Amygdala (tissue), 56 donors: ENCODE results near the gene FGD2.

Source experiments
- DNase-seq, 56 donors: peaks; one replicate each; lab custom pipeline; 2025; lab: John Stamatoyannopoulos, UW

Gene FGD2

DNA sequence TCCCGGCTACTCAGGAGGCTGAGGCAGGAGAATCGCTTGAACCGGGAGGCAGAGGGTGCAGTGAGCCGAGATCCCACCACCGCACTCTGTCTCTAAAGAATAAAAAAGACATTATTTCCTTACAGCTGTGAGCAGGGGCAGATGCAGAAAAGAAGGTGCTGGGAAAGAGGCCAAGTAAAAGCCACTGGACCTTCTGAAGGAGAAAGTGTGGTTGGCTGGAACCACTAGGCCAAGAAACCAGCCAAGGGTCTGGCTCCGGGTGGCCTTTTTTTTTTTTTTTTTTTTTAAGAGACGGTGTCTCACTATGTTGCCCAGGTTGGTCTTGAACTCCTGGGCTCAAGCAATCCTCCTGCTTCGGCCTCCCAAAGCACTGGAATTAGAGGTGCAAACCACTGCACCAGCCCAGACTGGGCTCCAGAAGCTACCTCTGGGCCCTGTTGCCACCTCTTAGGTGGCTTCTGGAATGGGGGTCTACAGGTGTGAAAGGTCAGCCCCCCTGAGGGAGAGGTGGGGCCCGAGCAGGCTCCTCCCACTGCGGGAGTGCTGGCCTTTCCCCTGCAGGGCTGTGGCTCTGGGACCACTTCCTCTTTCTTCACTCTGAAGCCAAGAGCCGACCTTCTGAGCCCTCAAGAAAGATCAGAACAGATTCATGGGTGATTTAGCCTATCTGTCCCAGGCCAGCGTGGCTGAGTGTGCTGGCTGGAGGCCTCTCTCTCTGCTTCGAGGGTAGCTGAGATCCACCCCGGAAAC, at the start of gene FGD2:
Gene FGD2, plus strand, starts transcription at position 595 of the 750 bp plus-strand sequence. CDS start 163 bp downstream, outside the sequence.
- peak in 1 of 56 donors; percentile 12 for DNase-seq

- no peak for DNase-seq
Observed at GRCh38 chr6:36955671-36956445, 49.6 kb upstream of the FGD2 start.

DNA sequence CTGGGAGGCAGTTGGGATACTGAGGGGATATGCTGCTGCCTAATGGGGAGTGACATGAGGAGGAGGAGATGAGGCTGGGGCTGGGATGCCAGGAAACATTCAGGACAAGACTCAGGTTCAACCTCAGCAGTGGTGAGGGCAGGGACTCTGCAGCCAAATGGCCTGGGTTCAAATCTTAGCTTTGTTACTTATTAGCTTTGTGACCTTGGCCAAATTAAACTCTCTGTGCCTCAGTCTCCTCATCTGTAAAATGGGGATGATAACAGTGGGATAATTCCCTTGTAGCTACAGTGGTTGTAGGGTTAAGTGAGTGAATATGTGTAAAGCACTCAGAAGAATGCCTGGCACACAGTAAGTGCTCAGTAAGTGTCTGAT, 49.0 kb upstream of the FGD2 start:
- no peak for DNase-seq

DNA sequence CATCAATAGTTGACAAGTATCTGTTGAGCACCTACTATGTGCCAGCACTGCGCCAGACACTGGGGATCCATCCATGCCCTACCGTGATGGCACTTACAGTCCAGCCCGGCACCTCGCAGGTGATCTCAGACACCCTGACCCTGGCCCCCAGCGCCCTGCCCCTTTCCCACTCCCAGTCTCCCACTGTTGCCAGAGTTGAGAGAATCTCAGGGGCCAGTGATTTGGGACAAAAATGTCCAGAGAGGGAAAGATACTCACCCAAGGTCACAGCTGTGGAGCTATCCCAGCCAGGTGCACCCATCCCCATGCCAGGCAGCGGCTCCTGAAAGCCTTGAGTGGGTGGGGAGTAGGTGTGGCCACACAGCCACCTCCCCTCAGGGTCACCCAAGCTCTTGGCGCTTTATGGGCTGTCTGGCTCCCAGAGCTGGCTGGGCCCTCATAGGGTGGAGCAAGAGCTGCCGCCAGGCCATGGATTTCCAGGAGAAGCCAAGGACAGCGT, 47.6 kb upstream of the FGD2 start:
- DNase-seq: no peak

- no peak for DNase-seq
Observed at GRCh38 chr6:36958775-36959554, 46.5 kb upstream of the FGD2 start.

DNA sequence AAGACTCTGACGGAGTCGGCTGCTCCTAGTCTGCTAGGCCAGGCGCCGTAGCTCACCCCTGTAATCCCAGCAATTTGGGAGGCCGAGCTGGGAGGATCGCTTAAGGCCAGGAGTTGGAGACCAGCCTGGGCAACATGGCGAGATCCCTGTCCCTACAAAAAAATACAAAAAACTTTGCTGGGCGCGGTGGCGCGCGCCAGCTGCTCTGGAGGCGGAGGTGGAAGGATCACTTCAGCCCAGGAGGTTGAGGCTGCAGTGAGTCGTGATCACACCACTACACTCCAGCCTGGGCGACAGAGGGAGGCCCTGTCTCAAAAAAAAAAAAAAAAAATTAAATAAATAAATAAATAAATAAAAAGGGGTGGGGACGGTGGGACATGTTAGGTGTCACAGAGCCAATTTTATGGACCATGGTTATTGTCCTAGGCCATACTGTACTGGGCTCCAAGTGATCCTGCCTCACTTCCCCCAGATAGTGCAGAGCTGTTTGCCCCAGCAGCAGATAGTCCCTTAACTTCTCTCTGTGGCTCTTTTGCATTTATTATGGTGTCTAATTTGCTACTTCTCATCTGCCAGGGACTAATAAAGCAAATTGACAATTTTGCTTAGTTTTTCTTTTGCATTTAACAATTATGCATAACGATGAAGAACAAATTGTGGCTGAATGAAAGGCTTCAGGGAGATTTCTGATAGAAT, 45.8 kb upstream of the FGD2 start:
- DNase-seq: no peak

GRCh38 chr6:36961441-36962435, 43.7 kb upstream of the FGD2 start:
- DNase-seq: no peak

- DNase-seq: peak in 48 of 56 donors; percentile 19 to 87 (median 62)
Observed at GRCh38 chr6:36962874-36963273, 42.6 kb upstream of the FGD2 start.

DNA sequence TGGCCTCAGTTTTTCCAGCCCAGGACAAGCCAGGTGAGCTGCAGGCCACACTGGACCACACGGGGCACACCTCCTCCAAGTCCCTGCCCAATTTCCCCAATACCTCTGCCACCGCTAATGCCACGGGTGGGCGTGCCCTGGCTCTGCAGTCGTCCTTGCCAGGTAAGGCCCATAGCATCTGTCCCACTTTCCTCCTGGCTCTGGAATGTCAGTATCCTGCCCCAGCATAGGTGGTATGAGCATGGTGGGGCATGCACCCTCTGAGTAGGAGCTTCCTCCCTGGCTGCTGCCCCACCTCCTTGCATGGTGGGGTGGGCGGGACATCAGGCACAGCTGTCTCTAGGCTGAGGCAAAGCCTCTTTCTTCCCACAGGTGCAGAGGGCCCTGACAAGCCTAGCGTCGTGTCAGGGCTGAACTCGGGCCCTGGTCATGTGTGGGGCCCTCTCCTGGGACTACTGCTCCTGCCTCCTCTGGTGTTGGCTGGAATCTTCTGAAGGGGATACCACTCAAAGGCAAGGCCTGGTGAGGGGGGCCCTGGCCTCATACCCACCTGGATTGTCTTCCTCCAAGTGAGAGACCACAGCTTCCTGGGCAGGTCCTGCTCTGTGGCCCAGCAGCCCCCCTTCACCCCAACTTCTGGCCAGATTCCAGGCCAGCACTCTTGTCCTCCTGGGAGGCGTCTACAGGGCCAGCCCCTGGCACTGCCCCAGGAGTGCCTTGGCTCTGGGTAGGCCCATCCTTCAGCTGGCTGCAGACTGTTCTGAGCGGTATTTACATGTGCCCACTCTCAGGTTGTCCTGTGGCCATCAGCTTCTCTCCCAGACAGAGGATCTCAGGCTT, 41.8 kb upstream of the FGD2 start:
- DNase-seq: peak in 1 of 56 donors; percentile 69

GRCh38 chr6:36964349-36964748, 41.1 kb upstream of the FGD2 start:
- DNase-seq: no peak

GRCh38 chr6:36964908-36965307, 40.5 kb upstream of the FGD2 start:
- no peak for DNase-seq

- DNase-seq: no peak
Observed at GRCh38 chr6:36967301-36967700, 38.2 kb upstream of the FGD2 start.

GRCh38 chr6:36967757-36968156, 37.7 kb upstream of the FGD2 start:
- DNase-seq: no peak

DNA sequence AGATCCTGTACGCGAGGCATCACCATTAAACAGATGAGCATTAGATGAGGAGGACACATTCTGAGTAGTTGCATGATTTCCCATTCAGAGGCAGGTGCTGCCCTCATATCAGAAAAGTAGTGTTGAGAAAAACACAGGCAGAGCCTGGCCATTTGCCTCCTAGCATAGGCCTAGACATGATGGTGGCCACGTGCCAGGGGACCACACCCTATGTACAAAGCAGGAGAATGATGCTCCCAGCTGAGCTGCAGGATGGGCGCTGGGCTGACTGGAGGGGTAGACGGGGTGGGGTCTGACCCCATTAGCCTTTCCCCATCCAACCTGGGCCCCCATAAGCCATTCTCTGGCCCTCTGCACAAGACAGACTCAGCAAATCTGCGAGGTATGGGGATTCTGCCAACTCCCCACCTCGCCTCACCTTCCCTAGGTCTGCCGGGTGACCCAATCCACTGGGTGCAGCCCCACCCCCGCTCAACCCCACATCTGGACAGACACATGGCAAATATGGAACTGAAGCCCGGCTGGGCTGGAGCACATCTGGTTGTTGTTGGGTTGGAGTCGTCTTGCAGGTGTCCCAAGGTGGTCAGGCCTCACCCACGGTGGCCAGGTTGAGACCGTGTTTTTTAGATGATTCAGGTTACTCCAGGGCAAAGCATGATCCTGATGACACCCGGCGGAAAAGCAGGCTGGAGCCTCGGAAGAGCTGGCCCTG, 37.0 kb upstream of the FGD2 start:
- DNase-seq: no peak

GRCh38 chr6:36969240-36969691, 36.2 kb upstream of the FGD2 start:
- DNase-seq: no peak

DNA sequence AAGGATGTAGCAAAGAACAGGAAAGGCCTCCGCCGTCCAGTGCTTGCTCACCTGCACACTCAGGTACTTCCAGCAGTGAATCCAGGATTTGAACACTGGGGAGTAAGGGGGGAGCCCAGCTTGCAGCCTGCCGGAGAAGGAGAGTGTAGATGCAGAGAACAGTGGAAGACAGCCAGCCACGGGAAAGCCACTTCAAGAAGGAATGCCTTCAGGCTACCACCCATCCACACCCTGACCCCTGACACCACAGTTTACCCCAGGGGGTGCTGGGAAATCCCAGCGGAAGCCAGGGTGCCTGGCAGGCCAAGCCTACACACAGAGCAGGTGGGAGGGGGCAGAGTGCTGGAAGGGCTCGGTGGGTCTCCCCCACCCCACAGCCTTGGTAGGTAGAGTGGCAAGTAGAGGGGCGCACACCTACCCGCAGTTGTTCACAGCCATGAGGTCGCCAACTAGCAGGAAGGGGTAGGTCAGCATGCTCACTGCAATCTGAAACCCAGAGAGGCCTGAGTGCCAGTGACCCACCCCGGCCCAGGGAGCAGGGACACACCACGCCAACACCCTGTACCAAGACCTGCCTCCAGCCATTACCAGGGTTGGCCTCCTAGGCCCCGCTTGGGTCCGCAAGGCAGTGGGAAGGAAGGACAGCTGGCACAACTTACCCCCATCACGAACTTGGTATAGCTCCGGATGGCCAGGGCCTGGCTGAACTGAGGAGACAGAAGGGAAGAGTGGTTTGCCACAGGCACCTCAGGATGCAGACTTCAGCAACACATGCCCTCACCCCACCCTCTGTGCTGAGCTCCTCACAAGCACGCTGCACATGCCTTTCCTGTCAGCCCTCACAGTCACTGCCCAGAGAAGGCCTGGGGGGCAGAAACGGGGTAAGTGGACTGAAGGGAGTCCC, 35.2 kb upstream of the FGD2 start:
- no peak for DNase-seq
